ENCODE data around the gene OR2AT4. TPM values are rescaled to one million over a fixed set of nuclear protein-coding genes. Genes with fewer than 3 reads are reported as not detected.
A peak's percentile ranks its signal among the peaks of the same experiment; 100 is the strongest.

The OR2AT4 gene
- total RNA-seq, 1 donor from 2014 or later: not detected

GRCh38 chr11:75078233-75078632 lies 18.4 kb downstream of the OR2AT4 start:
- no peak for DNase-seq (ENCODE audit: low read depth)
- no peak for TF ChIP-seq CTCF (IDR thresholded peaks at IDR 0.05; ENCODE audit: insufficient read depth, low read length, poor library complexity, severe bottlenecking)
- Histone ChIP-seq H3K4me3 (ENCODE audit: low read depth, low read length) (no peak overlapping the region), H3K27me3 (ENCODE audit: control insufficient read depth, insufficient read depth, low read length) (no peaks in the 10 kb centered on the region), H3K36me3 (ENCODE audit: control insufficient read depth, insufficient read depth, low read length) (no peaks in the 10 kb centered on the region)

- no peak for TF ChIP-seq CTCF (IDR thresholded peaks at IDR 0.05; ENCODE audit: insufficient read depth, low read length, poor library complexity, severe bottlenecking)
- no peaks in the 10 kb centered on the region for H3K36me3 ChIP-seq (ENCODE audit: control insufficient read depth, insufficient read depth, low read length)
- no peaks in the 10 kb centered on the region for H3K27me3 ChIP-seq (ENCODE audit: control insufficient read depth, insufficient read depth, low read length)
- DNase-seq (ENCODE audit: low read depth): no peak
- H3K4me3 ChIP-seq (ENCODE audit: low read depth, low read length): no peak overlapping the region
Measured at GRCh38 chr11:75077316-75077715, 19.4 kb downstream of the OR2AT4 start.

GRCh38 chr11:75076671-75077070 lies 20.0 kb downstream of the OR2AT4 start:
- H3K4me3 ChIP-seq (ENCODE audit: low read depth, low read length): no peak overlapping the region
- no peaks in the 10 kb centered on the region for H3K36me3 ChIP-seq (ENCODE audit: control insufficient read depth, insufficient read depth, low read length)
- no peak for DNase-seq (ENCODE audit: low read depth)
- no peaks in the 10 kb centered on the region for H3K27me3 ChIP-seq (ENCODE audit: control insufficient read depth, insufficient read depth, low read length)
- TF ChIP-seq CTCF (IDR thresholded peaks at IDR 0.05; ENCODE audit: insufficient read depth, low read length, poor library complexity, severe bottlenecking): no peak

GRCh38 chr11:75073459-75074190 lies 23.1 kb downstream of the OR2AT4 start:
- no peak for DNase-seq (ENCODE audit: low read depth)
- no peaks in the 10 kb centered on the region for H3K36me3 ChIP-seq (ENCODE audit: control insufficient read depth, insufficient read depth, low read length)
- no peak overlapping the region for H3K4me3 ChIP-seq (ENCODE audit: low read depth, low read length)
- TF ChIP-seq CTCF (IDR thresholded peaks at IDR 0.05; ENCODE audit: insufficient read depth, low read length, poor library complexity, severe bottlenecking): peak; percentile 33
- H3K27me3 ChIP-seq (ENCODE audit: control insufficient read depth, insufficient read depth, low read length): peaks cover 3% of the 10 kb centered on the region

GRCh38 chr11:75072582-75072981 lies 24.1 kb downstream of the OR2AT4 start:
- no peak for DNase-seq (ENCODE audit: low read depth)
- no peak overlapping the region for H3K4me3 ChIP-seq (ENCODE audit: low read depth, low read length)
- H3K36me3 ChIP-seq (ENCODE audit: control insufficient read depth, insufficient read depth, low read length): no peaks in the 10 kb centered on the region
- peaks cover 3% of the 10 kb centered on the region for H3K27me3 ChIP-seq (ENCODE audit: control insufficient read depth, insufficient read depth, low read length)
- TF ChIP-seq CTCF (IDR thresholded peaks at IDR 0.05; ENCODE audit: insufficient read depth, low read length, poor library complexity, severe bottlenecking): no peak

GRCh38 chr11:75069473-75069872 lies 27.2 kb downstream of the OR2AT4 start:
- Histone ChIP-seq H3K4me3 (ENCODE audit: low read depth, low read length) (no peak overlapping the region), H3K36me3 (ENCODE audit: control insufficient read depth, insufficient read depth, low read length) (no peaks in the 10 kb centered on the region), H3K27me3 (ENCODE audit: control insufficient read depth, insufficient read depth, low read length) (peaks cover 3% of the 10 kb centered on the region)
- DNase-seq (ENCODE audit: low read depth): no peak
- TF ChIP-seq CTCF (IDR thresholded peaks at IDR 0.05; ENCODE audit: insufficient read depth, low read length, poor library complexity, severe bottlenecking): no peak
